ENCODE measurements around the gene MLH1. TPM values are rescaled to one million over a fixed set of nuclear protein-coding genes. Genes with fewer than 3 reads are reported as not detected.

Gene MLH1
- total RNA-seq, 1 experiment from 2014 or later, result 51.0 TPM

GRCh38 chr3:37015642-37016041, 22.3 kb downstream of the MLH1 start:
- Histone ChIP-seq H3K27me3 (replicated peaks; ENCODE audit: control insufficient read depth, insufficient read depth, low read length) (no peaks in the 10 kb centered on the region), H3K36me3 (ENCODE audit: control insufficient read depth, insufficient read depth, low read length) (peaks cover 2% of the 10 kb centered on the region; the same call in 1 of the 2 replicates), H3K4me1 (no peaks in the 10 kb centered on the region), H3K4me3 (ENCODE audit: low read depth, low read length) (no peak overlapping the region), H3K9me3 (no peaks in the 10 kb centered on the region)
- no peak overlapping the region for H3K4me3 Mint-ChIP-seq (ENCODE audit: unreplicated experiment)
- H3K27me3 Mint-ChIP-seq (ENCODE audit: insufficient read depth, unreplicated experiment), result no peaks in the 10 kb centered on the region
- no peak for TF ChIP-seq CTCF (IDR thresholded peaks at IDR 0.05; ENCODE audit: insufficient read depth in 1 of 2, low read depth in 1 of 2, low read length in 1 of 2, severe bottlenecking in 1 of 2, unreplicated experiment in 1 of 2)
- no peak overlapping the region for H3K27ac Mint-ChIP-seq (ENCODE audit: unreplicated experiment)
- H3K9me3 Mint-ChIP-seq (ENCODE audit: unreplicated experiment), result no peaks in the 10 kb centered on the region
- intact Hi-C loops (cut with micrococcal nuclease; ENCODE audit: unreplicated experiment), result no loop called here
- POLR2A ChIA-PET, result no interaction called here
- H3K4me1 Mint-ChIP-seq (ENCODE audit: low read depth, unreplicated experiment), result no peaks in the 10 kb centered on the region
- BruUV-seq (replicated peaks), result no TSS peak
- H3K36me3 Mint-ChIP-seq (ENCODE audit: insufficient read depth, unreplicated experiment), result peaks cover 74% of the 10 kb centered on the region
- DNase-seq, result no peak
- CTCF ChIA-PET, result no interaction called here

GRCh38 chr3:37016903-37017302, 23.6 kb downstream of the MLH1 start:
- Mint-ChIP-seq H3K9me3 (ENCODE audit: unreplicated experiment) (no peaks in the 10 kb centered on the region), H3K27me3 (ENCODE audit: insufficient read depth, unreplicated experiment) (no peaks in the 10 kb centered on the region), H3K4me1 (ENCODE audit: low read depth, unreplicated experiment) (no peaks in the 10 kb centered on the region), H3K27ac (ENCODE audit: unreplicated experiment) (no peak overlapping the region), H3K36me3 (ENCODE audit: insufficient read depth, unreplicated experiment) (peaks cover 68% of the 10 kb centered on the region), H3K4me3 (ENCODE audit: unreplicated experiment) (no peak overlapping the region)
- ChIA-PET CTCF (no interaction called here), POLR2A (no interaction called here)
- H3K27me3 ChIP-seq (replicated peaks; ENCODE audit: control insufficient read depth, insufficient read depth, low read length), result no peaks in the 10 kb centered on the region
- no peak for DNase-seq
- no TSS peak for BruUV-seq (replicated peaks)
- intact Hi-C loops (cut with micrococcal nuclease; ENCODE audit: unreplicated experiment), result no loop called here
- H3K36me3 ChIP-seq (ENCODE audit: control insufficient read depth, insufficient read depth, low read length), result peaks cover 3% of the 10 kb centered on the region; the same call in 1 of the 2 replicates
- TF ChIP-seq CTCF (IDR thresholded peaks at IDR 0.05; ENCODE audit: insufficient read depth in 1 of 2, low read depth in 1 of 2, low read length in 1 of 2, severe bottlenecking in 1 of 2, unreplicated experiment in 1 of 2), result no peak
- H3K4me3 ChIP-seq (ENCODE audit: low read depth, low read length), result no peak overlapping the region
- H3K4me1 ChIP-seq, result no peaks in the 10 kb centered on the region
- no peaks in the 10 kb centered on the region for H3K9me3 ChIP-seq

GRCh38 chr3:37017683-37018082, 24.4 kb downstream of the MLH1 start:
- Mint-ChIP-seq H3K4me1 (ENCODE audit: low read depth, unreplicated experiment) (no peaks in the 10 kb centered on the region), H3K9me3 (ENCODE audit: unreplicated experiment) (no peaks in the 10 kb centered on the region), H3K27ac (ENCODE audit: unreplicated experiment) (no peak overlapping the region), H3K36me3 (ENCODE audit: insufficient read depth, unreplicated experiment) (peaks cover 69% of the 10 kb centered on the region), H3K27me3 (ENCODE audit: insufficient read depth, unreplicated experiment) (no peaks in the 10 kb centered on the region), H3K4me3 (ENCODE audit: unreplicated experiment) (no peak overlapping the region)
- Histone ChIP-seq H3K4me3 (ENCODE audit: low read depth, low read length) (no peak overlapping the region), H3K4me1 (no peaks in the 10 kb centered on the region), H3K27me3 (replicated peaks; ENCODE audit: control insufficient read depth, insufficient read depth, low read length) (no peaks in the 10 kb centered on the region), H3K36me3 (ENCODE audit: control insufficient read depth, insufficient read depth, low read length) (peaks cover 3% of the 10 kb centered on the region; the same call in 1 of the 2 replicates), H3K9me3 (no peaks in the 10 kb centered on the region)
- no peak for TF ChIP-seq CTCF (IDR thresholded peaks at IDR 0.05; ENCODE audit: insufficient read depth in 1 of 2, low read depth in 1 of 2, low read length in 1 of 2, severe bottlenecking in 1 of 2, unreplicated experiment in 1 of 2)
- POLR2A ChIA-PET, result no interaction called here
- no peak for DNase-seq
- BruUV-seq (replicated peaks), result no TSS peak
- CTCF ChIA-PET, result no interaction called here
- intact Hi-C loops (cut with micrococcal nuclease; ENCODE audit: unreplicated experiment), result no loop called here

Measured in Caco-2 (cell line).